ENCODE results near the gene FILIP1L.

- TF ChIP-seq CTCF (IDR thresholded peaks at IDR 0.05) = no peak
- no peak for TF ChIP-seq EZH2 (IDR thresholded peaks at IDR 0.05)
These were observed 107.0 kb downstream of the FILIP1L start for GRCh38 chr3:100007313-100007712.
